ENCODE results near the gene OTUB2. TPM values are rescaled to one million over a fixed set of nuclear protein-coding genes. Genes with fewer than 3 reads are reported as not detected.

Gene OTUB2
- total RNA-seq, 3 donors from 2014 or later (not counting 1 experiment from before 2014, with no cell fraction given), result 0.09 to 0.13 TPM; not detected in 1

DNA sequence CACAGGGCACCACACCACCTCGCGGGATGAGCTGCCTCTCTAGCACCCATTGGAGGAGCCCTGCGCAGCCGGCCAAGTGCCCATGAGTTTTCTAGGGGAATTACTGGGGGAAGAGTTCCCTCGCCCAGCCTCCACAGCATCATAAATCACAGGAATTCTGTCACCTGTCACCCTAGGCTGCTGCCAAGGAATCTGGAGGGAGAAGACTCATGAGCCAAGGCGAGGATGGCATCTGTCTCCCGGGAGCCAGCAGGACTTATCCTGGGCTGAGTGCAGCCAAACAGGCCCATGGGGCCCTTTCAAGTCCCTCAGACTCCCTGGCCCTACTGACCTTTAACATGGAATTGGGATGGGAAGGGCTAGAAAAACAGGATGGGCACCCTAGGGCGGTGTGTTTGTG, 7.8 kb upstream of the OTUB2 start:
- Mint-ChIP-seq H3K27ac (no peak overlapping the region), H3K9me3 (no peaks in the 10 kb centered on the region), H3K4me3 (no peak overlapping the region), H3K27me3 (ENCODE audit: low read depth in 2 of 2) (peaks cover 37 to 85% of the 10 kb centered on the region in 2 donors), H3K4me1 (no peaks in the 10 kb centered on the region), H3K36me3 (no peaks in the 10 kb centered on the region)
- intact Hi-C loops (cut with micrococcal nuclease), result no loop called here
- H3K9me3 ChIP-seq (ENCODE audit: control insufficient read depth, insufficient read depth, low read length), result no peaks in the 10 kb centered on the region
- H3K4me1 ChIP-seq (ENCODE audit: control insufficient read depth, insufficient read depth, low read length), result no peaks in the 10 kb centered on the region
- H3K36me3 ChIP-seq (ENCODE audit: control insufficient read depth, insufficient read depth, low read length), result no peaks in the 10 kb centered on the region
- WGBS (ENCODE audit: insufficient coverage), result 75% methylated on average over 8 of the region's 8 CpGs
- no peak overlapping the region for H3K27ac ChIP-seq (ENCODE audit: low read length)
- no peak overlapping the region for H3K4me3 ChIP-seq (ENCODE audit: low read length)
- ATAC-seq (no peak), DNase-seq (no peak)
- peaks cover 2% of the 10 kb centered on the region for H3K27me3 ChIP-seq (ENCODE audit: control insufficient read depth, insufficient read depth, low read length)
- TF ChIP-seq, protein P1, sequence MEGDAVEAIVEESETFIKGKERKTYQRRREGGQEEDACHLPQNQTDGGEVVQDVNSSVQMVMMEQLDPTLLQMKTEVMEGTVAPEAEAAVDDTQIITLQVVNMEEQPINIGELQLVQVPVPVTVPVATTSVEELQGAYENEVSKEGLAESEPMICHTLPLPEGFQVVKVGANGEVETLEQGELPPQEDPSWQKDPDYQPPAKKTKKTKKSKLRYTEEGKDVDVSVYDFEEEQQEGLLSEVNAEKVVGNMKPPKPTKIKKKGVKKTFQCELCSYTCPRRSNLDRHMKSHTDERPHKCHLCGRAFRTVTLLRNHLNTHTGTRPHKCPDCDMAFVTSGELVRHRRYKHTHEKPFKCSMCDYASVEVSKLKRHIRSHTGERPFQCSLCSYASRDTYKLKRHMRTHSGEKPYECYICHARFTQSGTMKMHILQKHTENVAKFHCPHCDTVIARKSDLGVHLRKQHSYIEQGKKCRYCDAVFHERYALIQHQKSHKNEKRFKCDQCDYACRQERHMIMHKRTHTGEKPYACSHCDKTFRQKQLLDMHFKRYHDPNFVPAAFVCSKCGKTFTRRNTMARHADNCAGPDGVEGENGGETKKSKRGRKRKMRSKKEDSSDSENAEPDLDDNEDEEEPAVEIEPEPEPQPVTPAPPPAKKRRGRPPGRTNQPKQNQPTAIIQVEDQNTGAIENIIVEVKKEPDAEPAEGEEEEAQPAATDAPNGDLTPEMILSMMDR (IDR thresholded peaks at IDR 0.05), result no peak

DNA sequence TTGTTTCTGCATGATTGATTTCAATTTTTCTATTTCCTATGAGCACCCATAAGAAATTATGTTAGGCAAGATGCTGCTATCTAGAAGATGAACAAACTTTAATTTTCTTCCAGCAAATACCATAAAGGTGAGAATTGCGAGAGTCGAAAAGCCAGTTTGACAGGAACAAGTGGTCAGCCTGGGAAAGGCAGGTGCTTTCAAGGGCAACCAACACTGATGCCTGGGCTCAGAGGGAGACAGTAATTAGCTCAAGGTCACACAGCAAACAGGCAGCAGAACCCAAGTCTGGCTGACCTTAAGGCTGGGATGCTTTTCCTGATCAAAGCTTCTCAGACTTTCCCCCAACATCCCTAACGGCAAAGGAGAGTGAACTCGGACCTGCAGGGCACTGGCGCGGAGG, 6.8 kb upstream of the OTUB2 start:
- no peaks in the 10 kb centered on the region for H3K36me3 Mint-ChIP-seq
- no peaks in the 10 kb centered on the region for H3K9me3 Mint-ChIP-seq
- 93% methylated on average over 5 of the region's 6 CpGs for WGBS (ENCODE audit: insufficient coverage)
- peaks cover 34 to 88% of the 10 kb centered on the region in 2 donors for H3K27me3 Mint-ChIP-seq (ENCODE audit: low read depth in 2 of 2)
- TF ChIP-seq, protein P1 (IDR thresholded peaks at IDR 0.05), result no peak
- H3K27ac ChIP-seq (ENCODE audit: low read length), result no peak overlapping the region
- no peaks in the 10 kb centered on the region for H3K4me1 Mint-ChIP-seq
- DNase-seq (no peak), ATAC-seq (no peak)
- no peak overlapping the region for H3K4me3 Mint-ChIP-seq
- H3K27ac Mint-ChIP-seq, result no peak overlapping the region
- no peaks in the 10 kb centered on the region for H3K36me3 ChIP-seq (ENCODE audit: control insufficient read depth, insufficient read depth, low read length)
- H3K4me3 ChIP-seq (ENCODE audit: low read length), result no peak overlapping the region
- no peaks in the 10 kb centered on the region for H3K4me1 ChIP-seq (ENCODE audit: control insufficient read depth, insufficient read depth, low read length)
- no peaks in the 10 kb centered on the region for H3K9me3 ChIP-seq (ENCODE audit: control insufficient read depth, insufficient read depth, low read length)
- intact Hi-C loops (cut with micrococcal nuclease), result no loop called here
- H3K27me3 ChIP-seq (ENCODE audit: control insufficient read depth, insufficient read depth, low read length), result peaks cover 2% of the 10 kb centered on the region

DNA sequence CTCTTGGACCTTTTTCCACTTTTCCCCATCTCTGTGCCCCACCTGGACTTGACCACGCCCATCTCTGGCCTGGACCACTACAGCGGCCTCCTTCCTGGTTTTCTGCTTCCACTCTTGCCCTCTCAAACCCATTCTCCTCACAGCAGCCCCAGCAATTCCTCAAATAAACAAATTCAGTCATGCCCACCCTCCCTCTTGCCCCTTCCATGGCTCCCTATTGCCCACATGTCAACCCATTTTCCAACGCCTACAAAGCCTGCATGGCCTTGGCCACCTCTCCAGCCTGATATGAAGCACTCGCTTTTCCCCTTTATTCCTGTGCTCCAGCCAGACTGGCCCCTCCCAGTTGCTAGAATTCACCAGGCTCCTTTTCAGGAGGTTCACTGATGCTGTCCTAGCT, 5.9 kb upstream of the OTUB2 start:
- no peaks in the 10 kb centered on the region for H3K36me3 ChIP-seq (ENCODE audit: control insufficient read depth, insufficient read depth, low read length)
- H3K27ac ChIP-seq (ENCODE audit: low read length), result no peak overlapping the region
- H3K27ac Mint-ChIP-seq, result no peak overlapping the region
- no peaks in the 10 kb centered on the region for H3K4me1 ChIP-seq (ENCODE audit: control insufficient read depth, insufficient read depth, low read length)
- TF ChIP-seq, protein P1 (IDR thresholded peaks at IDR 0.05), result no peak
- H3K4me3 Mint-ChIP-seq, result no peak overlapping the region
- intact Hi-C loops (cut with micrococcal nuclease), result no loop called here
- no peaks in the 10 kb centered on the region for H3K36me3 Mint-ChIP-seq
- H3K9me3 ChIP-seq (ENCODE audit: control insufficient read depth, insufficient read depth, low read length), result no peaks in the 10 kb centered on the region
- no peak overlapping the region for H3K4me3 ChIP-seq (ENCODE audit: low read length)
- ATAC-seq (no peak), DNase-seq (no peak)
- no peaks in the 10 kb centered on the region for H3K4me1 Mint-ChIP-seq
- H3K27me3 ChIP-seq (ENCODE audit: control insufficient read depth, insufficient read depth, low read length), result peaks cover 2% of the 10 kb centered on the region
- H3K9me3 Mint-ChIP-seq, result no peaks in the 10 kb centered on the region
- 91% methylated on average over 4 of the region's 4 CpGs for WGBS (ENCODE audit: insufficient coverage)
- peaks cover 28 to 84% of the 10 kb centered on the region in 2 donors for H3K27me3 Mint-ChIP-seq (ENCODE audit: low read depth in 2 of 2)

DNA sequence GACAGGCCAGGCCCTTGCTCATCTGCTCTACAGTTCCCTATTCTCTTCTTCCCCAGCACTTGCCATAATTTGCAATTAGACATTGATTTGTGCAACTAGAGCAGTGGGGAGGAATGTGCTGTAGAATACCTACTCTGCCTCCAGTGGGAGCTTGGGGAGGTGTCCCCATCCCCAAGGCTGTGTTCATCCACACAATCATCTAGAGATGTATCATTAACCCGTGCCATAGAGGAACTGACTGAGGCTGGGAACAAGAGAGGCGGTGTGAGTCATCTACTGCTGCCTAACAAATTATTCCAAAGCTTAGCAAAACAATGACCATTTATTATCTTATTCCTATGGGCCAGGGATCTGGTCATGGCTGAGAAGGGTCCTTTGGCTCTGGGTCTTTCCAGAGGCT, 5.1 kb upstream of the OTUB2 start:
- Mint-ChIP-seq H3K4me1 (peaks cover 3% of the 10 kb centered on the region in 2 donors), H3K9me3 (no peaks in the 10 kb centered on the region), H3K27me3 (ENCODE audit: low read depth in 2 of 2) (peaks cover 28 to 76% of the 10 kb centered on the region in 2 donors), H3K36me3 (no peaks in the 10 kb centered on the region), H3K4me3 (no peak overlapping the region), H3K27ac (no peak overlapping the region)
- Histone ChIP-seq H3K4me1 (ENCODE audit: control insufficient read depth, insufficient read depth, low read length) (no peaks in the 10 kb centered on the region), H3K4me3 (ENCODE audit: low read length) (no peak overlapping the region), H3K27me3 (ENCODE audit: control insufficient read depth, insufficient read depth, low read length) (peaks cover 2% of the 10 kb centered on the region), H3K27ac (ENCODE audit: low read length) (no peak overlapping the region), H3K9me3 (ENCODE audit: control insufficient read depth, insufficient read depth, low read length) (no peaks in the 10 kb centered on the region), H3K36me3 (ENCODE audit: control insufficient read depth, insufficient read depth, low read length) (no peaks in the 10 kb centered on the region)
- TF ChIP-seq, protein P1 (IDR thresholded peaks at IDR 0.05), result no peak
- DNase-seq, result no peak
- intact Hi-C loops (cut with micrococcal nuclease), result no loop called here
- 79% methylated on average over 2 of the region's 2 CpGs for WGBS (ENCODE audit: insufficient coverage)
- ATAC-seq, result no peak

Measured in natural killer cell (primary cell).